ENCODE measurements around the gene MSI2. TPM values are rescaled to one million over a fixed set of nuclear protein-coding genes. Genes with fewer than 3 reads are reported as not detected.

The MSI2 gene
- total and polyA plus RNA-seq, 7 experiments from 2014 or later = 3.3 to 169 (median 125) TPM

DNA sequence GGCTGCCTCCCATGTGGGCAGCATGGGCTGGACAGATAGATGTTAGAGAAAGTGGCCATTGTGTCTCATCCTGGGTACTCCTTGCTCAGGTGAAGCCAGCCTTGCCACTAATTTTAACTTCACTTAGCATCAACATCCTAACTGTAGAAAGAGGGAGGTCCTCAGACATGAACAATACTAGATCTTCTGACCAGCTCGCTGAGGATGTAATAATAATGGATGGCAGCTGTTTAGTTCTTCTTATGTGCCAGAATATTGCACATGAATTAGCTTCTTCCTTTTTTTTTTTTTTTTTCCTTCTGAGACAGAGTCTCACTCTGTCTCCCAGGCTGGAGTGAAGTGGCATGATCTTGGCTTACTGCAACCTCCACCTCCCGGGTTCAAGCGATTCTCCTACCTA, 256.4 kb downstream of the MSI2 start:
- Mint-ChIP-seq H3K4me3 (no peak overlapping the region), H3K27ac (no peak overlapping the region), H3K4me1 (peaks cover 12 to 22% (median 20%) of the 10 kb centered on the region in 7 donors), H3K9me3 (no peaks in the 10 kb centered on the region), H3K36me3 (peaks cover 0 to 22% (median 8%) of the 10 kb centered on the region in 5 donors), H3K27me3 (no peaks in the 10 kb centered on the region)
- Histone ChIP-seq H3K9me3 (ENCODE audit: control insufficient read depth in 2 of 3, low read length in 3 of 3) (no peaks in the 10 kb centered on the region), H3K27ac (ENCODE audit: low read depth, low read length) (no peak overlapping the region), H3K36me3 (ENCODE audit: control insufficient read depth in 2 of 3, insufficient read depth in 3 of 3, low read length in 3 of 3) (no peaks in the 10 kb centered on the region), H3K4me3 (ENCODE audit: low read length) (no peak overlapping the region), H3K27me3 (ENCODE audit: control insufficient read depth in 2 of 2, insufficient read depth in 2 of 2, low read length in 2 of 2) (no peaks in the 10 kb centered on the region), H3K4me1 (ENCODE audit: control insufficient read depth in 2 of 2, insufficient read depth in 2 of 2, low read length in 2 of 2) (no peaks in the 10 kb centered on the region)
- ChIA-PET CTCF (interaction anchor here (1.3 kb wide), 1 partner anchor 268 kb away, joined by 5 read pairs; no protein-coding TSS in a partner anchor), POLR2A (no interaction called here)
- intact Hi-C loops (cut with micrococcal nuclease) = no loop called here
- DNase-seq (no peak), ATAC-seq (no peak)

DNA sequence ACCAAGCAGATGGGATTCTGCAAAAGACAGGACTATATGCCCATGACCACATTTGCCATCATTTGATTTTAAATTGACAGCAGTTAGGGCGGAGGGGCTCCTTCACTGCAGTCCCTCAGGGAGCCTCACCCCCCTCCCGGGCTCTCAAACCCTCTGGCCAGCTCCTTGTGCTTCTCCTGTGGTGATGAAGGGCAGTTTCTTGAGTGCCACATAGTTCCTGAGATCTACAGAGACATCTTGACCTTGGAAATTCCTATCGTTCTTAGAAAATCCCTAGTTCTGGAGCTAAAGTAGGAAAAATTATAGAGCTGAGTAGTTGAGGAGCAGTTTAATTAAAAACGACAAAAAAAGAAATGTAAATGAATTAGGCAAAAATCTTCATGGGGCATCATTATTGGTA, 257.2 kb downstream of the MSI2 start:
- Histone ChIP-seq H3K27ac (ENCODE audit: low read depth, low read length) (no peak overlapping the region), H3K36me3 (ENCODE audit: control insufficient read depth in 2 of 3, insufficient read depth in 3 of 3, low read length in 3 of 3) (no peaks in the 10 kb centered on the region), H3K9me3 (ENCODE audit: control insufficient read depth in 2 of 3, low read length in 3 of 3) (no peaks in the 10 kb centered on the region), H3K4me3 (ENCODE audit: low read length) (no peak overlapping the region), H3K4me1 (ENCODE audit: control insufficient read depth in 2 of 2, insufficient read depth in 2 of 2, low read length in 2 of 2) (no peaks in the 10 kb centered on the region), H3K27me3 (ENCODE audit: control insufficient read depth in 2 of 2, insufficient read depth in 2 of 2, low read length in 2 of 2) (no peaks in the 10 kb centered on the region)
- H3K36me3 Mint-ChIP-seq = peaks cover 0 to 22% (median 8%) of the 10 kb centered on the region in 5 donors
- H3K27me3 Mint-ChIP-seq = no peaks in the 10 kb centered on the region
- ChIA-PET POLR2A (no interaction called here), CTCF (interaction anchor here (0.6 to 1.3 kb wide), 3 partner anchors 256 to 270 kb away, joined by 3 to 5 read pairs (median 4); no protein-coding TSS in a partner anchor)
- no peak for ATAC-seq
- DNase-seq = no peak
- H3K27ac Mint-ChIP-seq = no peak overlapping the region
- H3K4me3 Mint-ChIP-seq = no peak overlapping the region
- no peaks in the 10 kb centered on the region for H3K9me3 Mint-ChIP-seq
- peaks cover 12 to 18% (median 16%) of the 10 kb centered on the region in 7 donors for H3K4me1 Mint-ChIP-seq
- intact Hi-C loops (cut with micrococcal nuclease) = no loop called here

DNA sequence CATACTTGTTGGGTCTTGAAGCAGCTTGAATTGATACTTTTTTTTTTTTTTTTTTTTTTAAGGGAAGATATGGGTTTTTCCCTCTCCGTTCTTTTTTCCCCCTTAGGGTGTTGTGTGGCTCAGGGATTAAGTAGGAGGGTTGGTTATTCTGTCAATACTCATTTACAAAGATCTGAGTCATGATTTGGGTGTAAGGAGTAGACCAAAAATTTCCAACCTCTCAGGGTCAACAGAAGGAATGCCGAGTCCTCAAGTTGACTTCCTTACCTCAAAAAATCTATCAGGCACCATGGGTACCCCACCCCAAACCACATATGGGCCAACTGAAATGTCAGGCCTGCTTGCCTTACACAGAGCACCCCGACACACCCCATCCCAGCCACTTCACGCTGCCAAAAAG, 258.3 kb downstream of the MSI2 start:
- Mint-ChIP-seq H3K4me1 (peaks cover 9 to 16% (median 13%) of the 10 kb centered on the region in 7 donors), H3K4me3 (no peak overlapping the region)

DNA sequence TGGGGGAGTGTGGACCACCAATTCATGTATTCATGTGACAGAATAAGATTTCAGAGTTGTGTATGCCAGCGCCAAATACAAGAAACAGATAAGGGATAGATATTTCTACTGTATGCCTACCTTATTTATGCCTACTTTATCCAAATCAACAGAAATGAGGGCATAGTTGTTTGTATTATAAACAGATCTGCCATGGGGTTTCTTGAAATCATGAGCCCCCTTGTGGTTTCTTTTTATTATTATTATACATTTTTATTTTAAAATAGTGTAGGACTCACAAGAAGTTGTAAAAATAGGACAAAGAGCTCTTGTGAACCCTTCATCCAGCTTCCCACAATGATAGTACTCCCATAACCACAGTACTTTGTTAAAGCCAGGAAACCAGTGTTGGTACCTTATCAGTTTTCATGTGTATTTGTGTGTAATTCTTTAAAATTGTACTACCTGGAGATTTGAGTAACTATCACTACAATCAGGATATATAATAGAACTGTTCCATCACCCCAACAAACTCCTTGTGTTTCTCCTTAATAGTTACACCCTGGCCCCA, 259.4 kb downstream of the MSI2 start:
- H3K27ac ChIP-seq (ENCODE audit: low read depth, low read length) = no peak overlapping the region
- no peaks in the 10 kb centered on the region for H3K9me3 ChIP-seq (ENCODE audit: control insufficient read depth in 2 of 3, low read length in 3 of 3)
- H3K4me1 Mint-ChIP-seq = peaks cover 4 to 17% (median 8%) of the 10 kb centered on the region in 7 donors
- H3K27me3 ChIP-seq (ENCODE audit: control insufficient read depth in 2 of 2, insufficient read depth in 2 of 2, low read length in 2 of 2) = no peaks in the 10 kb centered on the region
- no peaks in the 10 kb centered on the region for H3K36me3 ChIP-seq (ENCODE audit: control insufficient read depth in 2 of 3, insufficient read depth in 3 of 3, low read length in 3 of 3)
- ChIA-PET CTCF (interaction anchor here (1.0 to 1.5 kb wide), 2 partner anchors 11 to 13 kb away, joined by 3 read pairs; no protein-coding TSS in a partner anchor), POLR2A (interaction anchor here (0.6 kb wide), 1 partner anchor 75 kb away, joined by 5 read pairs; no protein-coding TSS in a partner anchor)
- no peak overlapping the region for H3K4me3 Mint-ChIP-seq
- DNase-seq (no peak), ATAC-seq (no peak)
- peaks cover 0 to 17% (median 4%) of the 10 kb centered on the region in 5 donors for H3K36me3 Mint-ChIP-seq
- intact Hi-C loops (cut with micrococcal nuclease) = loop anchor here in 1 of 2 donors (1.0 kb wide), 1 partner anchor 272 kb away; no protein-coding TSS in a partner anchor
- H3K27ac Mint-ChIP-seq = no peak overlapping the region
- no peaks in the 10 kb centered on the region for H3K27me3 Mint-ChIP-seq
- no peaks in the 10 kb centered on the region for H3K4me1 ChIP-seq (ENCODE audit: control insufficient read depth in 2 of 2, insufficient read depth in 2 of 2, low read length in 2 of 2)
- H3K4me3 ChIP-seq (ENCODE audit: low read length) = no peak overlapping the region
- no peaks in the 10 kb centered on the region for H3K9me3 Mint-ChIP-seq

More for the DNA sequence above, 258.3 kb downstream of the MSI2 start:
- Mint-ChIP-seq H3K27me3 (no peaks in the 10 kb centered on the region), H3K9me3 (no peaks in the 10 kb centered on the region), H3K27ac (no peak overlapping the region), H3K36me3 (peaks cover 0 to 18% (median 4%) of the 10 kb centered on the region in 5 donors)
- CTCF ChIA-PET = interaction anchor here (0.7 to 1.5 kb wide), 3 partner anchors 12 to 271 kb away, joined by 3 to 4 read pairs (median 3); no protein-coding TSS in a partner anchor
- no peak for DNase-seq
- Histone ChIP-seq H3K27me3 (ENCODE audit: control insufficient read depth in 2 of 2, insufficient read depth in 2 of 2, low read length in 2 of 2) (no peaks in the 10 kb centered on the region), H3K27ac (ENCODE audit: low read depth, low read length) (no peak overlapping the region), H3K4me1 (ENCODE audit: control insufficient read depth in 2 of 2, insufficient read depth in 2 of 2, low read length in 2 of 2) (no peaks in the 10 kb centered on the region), H3K9me3 (ENCODE audit: control insufficient read depth in 2 of 3, low read length in 3 of 3) (no peaks in the 10 kb centered on the region), H3K4me3 (ENCODE audit: low read length) (no peak overlapping the region), H3K36me3 (ENCODE audit: control insufficient read depth in 2 of 3, insufficient read depth in 3 of 3, low read length in 3 of 3) (no peaks in the 10 kb centered on the region)
- no peak for ATAC-seq
- intact Hi-C loops (cut with micrococcal nuclease) = loop anchor here in 1 of 2 donors (1.0 kb wide), 1 partner anchor 271 kb away; no protein-coding TSS in a partner anchor
- POLR2A ChIA-PET = no interaction called here

DNA sequence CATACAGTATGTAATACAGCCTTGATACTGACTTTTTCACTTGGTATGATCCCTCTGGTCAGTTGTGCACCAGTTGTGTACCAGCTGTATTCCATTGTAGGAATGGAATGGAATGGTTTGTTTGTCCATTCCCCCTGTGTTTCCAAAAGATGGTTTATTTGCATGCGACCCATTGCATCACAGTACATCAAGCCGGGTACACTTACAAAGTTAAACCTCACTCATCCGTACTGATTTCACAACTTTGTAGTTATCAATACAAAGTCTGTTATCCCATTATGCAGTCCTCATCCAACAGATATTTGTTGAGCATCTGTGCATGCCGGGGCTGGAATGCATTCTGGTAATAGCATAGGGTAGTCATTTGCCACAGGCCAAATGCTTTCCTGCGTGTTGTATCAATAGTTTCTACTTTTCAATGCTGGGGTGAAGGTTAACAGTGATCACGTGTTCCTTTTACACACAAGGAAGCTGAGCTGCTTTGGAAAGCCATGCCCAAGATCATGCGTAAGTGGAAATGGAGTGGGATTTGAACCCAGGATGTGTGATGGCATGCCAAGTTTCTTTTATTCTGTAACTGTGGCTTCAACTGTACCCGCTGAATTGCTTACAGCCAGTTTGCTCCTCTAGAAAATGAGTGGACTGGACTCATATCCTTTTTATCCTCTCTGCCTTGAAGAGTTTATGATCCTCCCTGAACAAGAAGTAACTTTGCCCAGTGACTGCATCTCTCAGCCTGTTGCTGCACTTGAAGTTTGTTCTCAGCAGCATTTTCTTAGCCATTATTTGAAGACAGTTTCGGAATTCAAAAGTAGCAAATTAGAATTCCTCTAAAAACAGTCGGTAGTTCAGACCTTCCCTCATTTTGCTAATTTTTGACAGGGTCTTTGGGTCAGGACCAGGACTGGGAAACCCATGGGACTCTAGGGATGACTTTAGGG, 260.2 kb downstream of the MSI2 start:
- H3K9me3 ChIP-seq (ENCODE audit: control insufficient read depth in 2 of 3, low read length in 3 of 3) = no peaks in the 10 kb centered on the region
- Mint-ChIP-seq H3K27ac (no peak overlapping the region), H3K36me3 (peaks cover 0 to 12% (median 3%) of the 10 kb centered on the region in 5 donors), H3K4me1 (peaks cover 4 to 17% (median 8%) of the 10 kb centered on the region in 7 donors), H3K9me3 (no peaks in the 10 kb centered on the region), H3K27me3 (no peaks in the 10 kb centered on the region), H3K4me3 (no peak overlapping the region)
- ATAC-seq (no peak), DNase-seq (no peak)
- H3K36me3 ChIP-seq (ENCODE audit: control insufficient read depth in 2 of 3, insufficient read depth in 3 of 3, low read length in 3 of 3) = no peaks in the 10 kb centered on the region
- no peak overlapping the region for H3K4me3 ChIP-seq (ENCODE audit: low read length)
- ChIA-PET CTCF (interaction anchor here (1.0 to 1.5 kb wide), 2 partner anchors 10 to 14 kb away, joined by 3 read pairs; no protein-coding TSS in a partner anchor), POLR2A (interaction anchor here (0.6 kb wide), 1 partner anchor 76 kb away, joined by 5 read pairs; no protein-coding TSS in a partner anchor)
- no peaks in the 10 kb centered on the region for H3K27me3 ChIP-seq (ENCODE audit: control insufficient read depth in 2 of 2, insufficient read depth in 2 of 2, low read length in 2 of 2)
- no peaks in the 10 kb centered on the region for H3K4me1 ChIP-seq (ENCODE audit: control insufficient read depth in 2 of 2, insufficient read depth in 2 of 2, low read length in 2 of 2)
- H3K27ac ChIP-seq (ENCODE audit: low read depth, low read length) = no peak overlapping the region
- intact Hi-C loops (cut with micrococcal nuclease) = no loop called here

DNA sequence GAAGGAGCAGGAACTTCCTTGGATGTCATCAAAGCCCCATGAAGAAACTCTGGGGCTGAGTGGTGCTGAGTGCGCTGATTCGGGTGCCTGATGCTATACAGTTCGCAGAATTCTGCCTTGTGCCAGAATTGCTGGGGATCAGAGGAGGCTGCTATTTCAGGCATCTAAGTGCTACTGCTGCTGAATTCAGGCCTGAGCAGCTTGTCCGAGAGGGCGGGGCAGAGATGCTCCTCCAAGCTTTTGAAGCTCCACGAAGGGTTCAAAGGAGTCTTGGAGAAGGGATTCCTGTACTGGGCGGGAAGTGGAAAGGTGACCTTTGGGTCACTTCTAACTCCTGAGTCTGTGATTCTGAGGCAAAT, 260.9 kb downstream of the MSI2 start:
- H3K9me3 ChIP-seq (ENCODE audit: control insufficient read depth in 2 of 3, low read length in 3 of 3) = no peaks in the 10 kb centered on the region
- ATAC-seq = no peak
- no peak overlapping the region for H3K27ac Mint-ChIP-seq
- H3K9me3 Mint-ChIP-seq = no peaks in the 10 kb centered on the region
- ChIA-PET POLR2A (no interaction called here), CTCF (no interaction called here)
- H3K4me3 ChIP-seq (ENCODE audit: low read length) = no peak overlapping the region
- DNase-seq = no peak
- intact Hi-C loops (cut with micrococcal nuclease) = no loop called here
- peaks cover 0 to 17% (median 5%) of the 10 kb centered on the region in 7 donors for H3K4me1 Mint-ChIP-seq
- H3K27ac ChIP-seq (ENCODE audit: low read depth, low read length) = no peak overlapping the region
- no peaks in the 10 kb centered on the region for H3K4me1 ChIP-seq (ENCODE audit: control insufficient read depth in 2 of 2, insufficient read depth in 2 of 2, low read length in 2 of 2)
- no peaks in the 10 kb centered on the region for H3K27me3 ChIP-seq (ENCODE audit: control insufficient read depth in 2 of 2, insufficient read depth in 2 of 2, low read length in 2 of 2)
- peaks cover 0 to 9% (median 0%) of the 10 kb centered on the region in 5 donors for H3K36me3 Mint-ChIP-seq
- H3K36me3 ChIP-seq (ENCODE audit: control insufficient read depth in 2 of 3, insufficient read depth in 3 of 3, low read length in 3 of 3) = no peaks in the 10 kb centered on the region
- no peak overlapping the region for H3K4me3 Mint-ChIP-seq
- no peaks in the 10 kb centered on the region for H3K27me3 Mint-ChIP-seq

Measured in naive thymus-derived CD4-positive, alpha-beta T cell (primary cell).